Endothelial cell of umbilical vein (primary cell): Measurements from ENCODE around the gene DET1. TPM values are rescaled to one million over a fixed set of nuclear protein-coding genes. Genes with fewer than 3 reads are reported as not detected.
"Not testable (repeated sequence)": the region's sequence is repeated elsewhere in the genome, so short reads cannot be mapped to it uniquely, and the experiment has no call there.

Source experiments
- BruUV-seq: library from RNA; stranded (reverse); fragments of 400-500 nt; replicated peaks from 2 replicates; lab custom pipeline; 2021; lab: Mats Ljungman, UMichigan
- CTCF ChIA-PET: fragments of 300-600, 350-600 bp; sonication (Branson Sonifier 250); formaldehyde crosslinking; loops from one replicate; lab custom pipeline; 2021; ENCODE audit warnings: antibody characterized with exemption, inconsistent platforms; lab: Charles Lee
- POLR2A ChIA-PET: fragments of 300-600, 350-600 bp; sonication (Branson Sonifier 250); formaldehyde crosslinking; loops from one replicate; lab custom pipeline; 2021; ENCODE audit warnings: antibody characterized with exemption, inconsistent platforms; lab: Charles Lee
- DNase-seq: peaks from one replicate; pipeline ENCODE4 v3.0.0-alpha.2; 2011; ENCODE audit warnings: low read depth, low spot score
- FAIRE-seq: peaks from 2 replicates; lab custom pipeline; 2011; peaks lifted over from hg19 to GRCh38; lab: Jason Lieb, UNC
- H2AFZ ChIP-seq: 2 replicates; pipeline ENCODE4 v1.6.0; 2012; ENCODE audit warnings: low read depth, low read length, control low read depth, inconsistent platforms
- H3K27ac ChIP-seq: 2 replicates; pipeline ENCODE4 v1.5.1; 2011; ENCODE audit warnings: low read depth, mild to moderate bottlenecking, control low read depth, low read length, moderate library complexity; ENCODE audit not compliant: insufficient read depth
- H3K27me3 ChIP-seq, 2 experiments: 2 replicates each; pipeline versions ENCODE4 v1.6.0 to v1.6.1; 2011; ENCODE audit warnings: low read length in 2 of 2, mixed read lengths in 1 of 2; ENCODE audit not compliant: control insufficient read depth in 2 of 2, insufficient read depth in 2 of 2
- H3K36me3 ChIP-seq, 2 experiments: 2 replicates in 1 of 2; 3 replicates in 1 of 2; pipeline ENCODE4 v1.5.1; 2011; ENCODE audit warnings: low read length in 2 of 2, mild to moderate bottlenecking in 1 of 2, moderate library complexity in 1 of 2; ENCODE audit not compliant: control insufficient read depth in 2 of 2, insufficient read depth in 2 of 2; ENCODE audit errors: extremely low read depth in 1 of 2
- H3K4me1 ChIP-seq: 3 replicates; pipeline ENCODE4 v1.5.1; 2011; ENCODE audit warnings: mild to moderate bottlenecking, low read length; ENCODE audit not compliant: control insufficient read depth, insufficient read depth; ENCODE audit errors: extremely low read depth
- H3K4me2 ChIP-seq: 2 replicates; pipeline ENCODE4 v1.6.1; 2011; ENCODE audit warnings: low read length, control low read depth, mixed read lengths; ENCODE audit not compliant: insufficient read depth
- H3K4me3 ChIP-seq, 3 experiments: fragments of 200-600 bp in 1 of 3; sonication (generic), shearing (Covaris generic) in 1 of 3; replicated peaks in 1 of 3; 2 replicates each; pipeline ENCODE4 v1.5.1; 2011 to 2016; ENCODE audit warnings: control low read depth in 3 of 3, low read length in 3 of 3, mild to moderate bottlenecking in 2 of 3, inconsistent platforms in 1 of 3, low read depth in 1 of 3, moderate library complexity in 1 of 3; ENCODE audit not compliant: insufficient read depth in 1 of 3
- H3K79me2 ChIP-seq: 2 replicates; pipeline ENCODE4 v1.6.0; 2012; ENCODE audit warnings: low read length, inconsistent platforms; ENCODE audit not compliant: control insufficient read depth, insufficient read depth
- H3K9ac ChIP-seq: replicated peaks from 2 replicates; pipeline ENCODE3; 2011; ENCODE audit warnings: low read length, control low read depth; ENCODE audit not compliant: insufficient read depth; ENCODE audit errors: extremely low read depth
- H3K9me1 ChIP-seq: replicated peaks from 3 replicates; pipeline ENCODE4 v1.6.0; 2011; ENCODE audit warnings: mild to moderate bottlenecking, low read length; ENCODE audit not compliant: control insufficient read depth, insufficient read depth; ENCODE audit errors: extremely low read depth
- H3K9me3 ChIP-seq: replicated peaks from 2 replicates; pipeline ENCODE4 v1.5.1; 2012; ENCODE audit warnings: low read length, inconsistent platforms; ENCODE audit not compliant: control insufficient read depth, insufficient read depth
- H4K20me1 ChIP-seq: replicated peaks from 2 replicates; pipeline ENCODE3; 2011; ENCODE audit warnings: mild to moderate bottlenecking, low read length; ENCODE audit not compliant: control insufficient read depth, insufficient read depth; ENCODE audit errors: extremely low read depth
- EZH2 ChIP-seq: IDR thresholded peaks from 2 replicates; pipeline ENCODE4 v1.6.1; 2012; ENCODE audit warnings: borderline replicate concordance, low read depth, mild to moderate bottlenecking, moderate library complexity, low read length, inconsistent platforms; ENCODE audit not compliant: severe bottlenecking
- FOS ChIP-seq: IDR thresholded peaks from 2 replicates; pipeline ENCODE4 v1.6.1; 2011; ENCODE audit warnings: mild to moderate bottlenecking, low read length, moderate library complexity, borderline replicate concordance; ENCODE audit not compliant: insufficient read depth
- GATA2 ChIP-seq: IDR thresholded peaks from 2 replicates; pipeline ENCODE4 v1.7.0; 2011; ENCODE audit warnings: low read depth, mild to moderate bottlenecking, moderate library complexity, mixed read lengths, low read length; ENCODE audit not compliant: insufficient read length, insufficient read depth
- JUN ChIP-seq: IDR thresholded peaks from 2 replicates; pipeline ENCODE4 v1.6.1; 2011; ENCODE audit warnings: borderline replicate concordance, low read depth; ENCODE audit not compliant: insufficient read length, insufficient read depth
- MYC ChIP-seq: IDR thresholded peaks from one replicate; pipeline ENCODE4 v1.6.1; 2011; ENCODE audit warnings: mild to moderate bottlenecking, low read depth, low read length
- POLR2A ChIP-seq: IDR thresholded peaks from 2 replicates; pipeline ENCODE4 v1.6.1; 2012; ENCODE audit warnings: low read depth, mild to moderate bottlenecking, control low read depth, low read length
- POLR2AphosphoS5 ChIP-seq: IDR thresholded peaks from 2 replicates; pipeline ENCODE4 v1.6.1; 2012; ENCODE audit warnings: low read depth, mild to moderate bottlenecking, control low read depth, low read length, moderate library complexity; ENCODE audit not compliant: insufficient read depth
- dilution Hi-C: fragments of 300-500 bp; cut with MboI; formaldehyde crosslinking; loops from one replicate; pipeline ENCODE4 v1.15.0; 2019; ENCODE audit warnings: low sequenced_read_pairs; ENCODE audit not compliant: extremely low pct_ligation_motif_present
- intact Hi-C: fragments of 100-400 bp; cut with micrococcal nuclease; formaldehyde crosslinking; loops from one replicate; pipeline ENCODE4 v1.10.0; 2022
- polyA plus RNA-seq, 4 experiments: library from polyadenylated mRNA; depleted of rRNA in 3 of 4; stranded (reverse) in 3 of 4; unstranded in 1 of 4; fragments of >200 nt; gene quantifications; 2 replicates each; pipeline versions ENCODE4 v1.2.1 to v1.2.3, GENCODE V29; 2011 to 2012; ENCODE audit warnings: missing spikeins in 1 of 4
- total RNA-seq: library from RNA; stranded (reverse); gene quantifications from 2 replicates; pipeline ENCODE4 v1.2.3, GENCODE V29; 2021
- TF ChIP-seq, protein P1 (sequence below), 2 donors: IDR thresholded peaks; 1 replicate in 1 of 2; 2 replicates in 1 of 2; pipeline ENCODE4 v1.5.1; 2011; ENCODE audit warnings: low read length in 2 of 2, mild to moderate bottlenecking in 2 of 2, moderate library complexity in 2 of 2, control low read depth in 1 of 2, inconsistent platforms in 1 of 2, low read depth in 1 of 2; ENCODE audit not compliant: insufficient read depth in 1 of 2; ENCODE audit errors: extremely low read depth in 1 of 2
- TF ChIP-seq, protein P2 (sequence below): IDR thresholded peaks from 2 replicates; pipeline ENCODE4 v1.6.1; 2011; ENCODE audit not compliant: insufficient read depth, insufficient read length

The DET1 gene
- total and polyA plus RNA-seq, 2 donors (not counting 3 experiments of a cell fraction or from before 2014, with no cell fraction given), result 5.2 to 5.6 TPM

DNA sequence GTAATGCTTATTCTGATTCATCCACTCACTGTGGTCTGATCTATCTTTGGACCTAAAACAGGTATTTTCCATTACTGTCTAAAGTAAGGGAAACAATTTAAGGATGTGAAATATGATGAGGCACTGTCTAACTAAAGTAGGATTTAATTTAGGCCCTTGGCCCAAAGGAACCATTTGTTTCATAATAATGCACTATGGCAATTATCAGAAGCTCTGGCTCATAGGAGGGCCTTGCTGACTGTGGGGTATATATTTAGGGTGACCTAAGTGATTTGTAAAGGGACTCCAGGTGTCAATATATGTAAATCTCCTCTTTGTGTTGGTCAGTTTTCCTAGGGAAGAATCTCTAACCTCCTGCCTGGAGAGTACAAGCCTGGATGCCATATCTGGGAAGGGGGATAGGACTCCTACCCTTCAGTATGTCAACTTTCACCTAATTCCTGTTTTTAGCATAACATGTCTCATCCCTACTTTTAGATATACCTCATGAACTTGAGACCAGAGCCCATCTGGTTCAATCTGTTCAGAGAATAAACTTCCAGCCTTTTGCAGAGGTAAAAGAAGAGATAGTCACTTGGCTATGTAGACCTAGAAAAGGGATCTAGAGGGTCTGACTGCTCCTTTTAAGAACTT is 20.1 kb downstream of the DET1 start:
- no peak overlapping the region for H3K4me2 ChIP-seq
- H3K9ac ChIP-seq, result no peak overlapping the region
- H3K27me3 ChIP-seq, result no peaks in the 10 kb centered on the region
- BruUV-seq, result no TSS peak
- H3K9me3 ChIP-seq, result no peaks in the 10 kb centered on the region
- no peak for DNase-seq
- H3K4me3 ChIP-seq, result no peak overlapping the region
- no peaks in the 10 kb centered on the region for H3K79me2 ChIP-seq
- H3K9me1 ChIP-seq, result no peaks in the 10 kb centered on the region
- no peaks in the 10 kb centered on the region for H4K20me1 ChIP-seq
- peaks cover 0 to 2% of the 10 kb centered on the region in 2 experiments for H3K36me3 ChIP-seq
- dilution Hi-C loops, result no loop called here
- no peaks in the 10 kb centered on the region for H3K4me1 ChIP-seq
- FAIRE-seq, result no peak
- H2AFZ ChIP-seq, result no peak overlapping the region
- ChIA-PET POLR2A (no interaction called here), CTCF (no interaction called here)
- H3K27ac ChIP-seq, result no peak overlapping the region
- intact Hi-C loops, result no loop called here
- TF ChIP-seq FOS (no peak), MYC (no peak), JUN (no peak)

DNA sequence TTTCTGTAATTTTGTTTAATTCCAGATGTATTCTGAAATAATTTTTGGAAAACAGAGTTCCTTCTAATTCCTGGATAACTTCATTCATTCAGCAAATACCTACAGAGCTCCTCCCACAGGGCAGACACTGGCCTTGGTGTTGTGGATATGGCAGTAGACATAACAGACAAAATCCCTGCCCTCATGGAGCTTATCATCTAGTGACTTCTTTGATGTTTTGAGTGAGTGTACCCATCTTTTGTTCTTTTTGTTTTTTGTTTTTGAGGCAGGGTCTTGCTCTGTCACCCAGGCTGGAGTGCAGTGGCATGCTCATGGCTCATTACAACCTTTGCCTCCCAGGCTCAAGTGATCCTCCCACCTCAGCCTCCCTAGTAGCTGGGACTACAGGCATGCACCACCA is 21.1 kb downstream of the DET1 start:
- no peaks in the 10 kb centered on the region for H3K9me3 ChIP-seq
- intact Hi-C loops (no loop called here), dilution Hi-C loops (no loop called here)
- H3K4me2 ChIP-seq, result no peak overlapping the region
- FAIRE-seq, result no peak
- H3K27me3 ChIP-seq, result no peaks in the 10 kb centered on the region
- ChIA-PET POLR2A (no interaction called here), CTCF (no interaction called here)
- no peak overlapping the region for H3K9ac ChIP-seq
- H2AFZ ChIP-seq, result no peak overlapping the region
- no peak overlapping the region for H3K27ac ChIP-seq
- BruUV-seq, result no TSS peak
- no peaks in the 10 kb centered on the region for H4K20me1 ChIP-seq
- no peaks in the 10 kb centered on the region for H3K9me1 ChIP-seq
- H3K4me3 ChIP-seq, result no peak overlapping the region
- no peak for TF ChIP-seq POLR2AphosphoS5
- TF ChIP-seq, protein P1, sequence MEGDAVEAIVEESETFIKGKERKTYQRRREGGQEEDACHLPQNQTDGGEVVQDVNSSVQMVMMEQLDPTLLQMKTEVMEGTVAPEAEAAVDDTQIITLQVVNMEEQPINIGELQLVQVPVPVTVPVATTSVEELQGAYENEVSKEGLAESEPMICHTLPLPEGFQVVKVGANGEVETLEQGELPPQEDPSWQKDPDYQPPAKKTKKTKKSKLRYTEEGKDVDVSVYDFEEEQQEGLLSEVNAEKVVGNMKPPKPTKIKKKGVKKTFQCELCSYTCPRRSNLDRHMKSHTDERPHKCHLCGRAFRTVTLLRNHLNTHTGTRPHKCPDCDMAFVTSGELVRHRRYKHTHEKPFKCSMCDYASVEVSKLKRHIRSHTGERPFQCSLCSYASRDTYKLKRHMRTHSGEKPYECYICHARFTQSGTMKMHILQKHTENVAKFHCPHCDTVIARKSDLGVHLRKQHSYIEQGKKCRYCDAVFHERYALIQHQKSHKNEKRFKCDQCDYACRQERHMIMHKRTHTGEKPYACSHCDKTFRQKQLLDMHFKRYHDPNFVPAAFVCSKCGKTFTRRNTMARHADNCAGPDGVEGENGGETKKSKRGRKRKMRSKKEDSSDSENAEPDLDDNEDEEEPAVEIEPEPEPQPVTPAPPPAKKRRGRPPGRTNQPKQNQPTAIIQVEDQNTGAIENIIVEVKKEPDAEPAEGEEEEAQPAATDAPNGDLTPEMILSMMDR (IDR thresholded peaks at IDR 0.05; ENCODE audit: extremely low read depth in 1 of 2, insufficient read depth in 1 of 2, low read depth in 1 of 2, low read length in 2 of 2), result no peak
- no peak for TF ChIP-seq FOS
- TF ChIP-seq MYC, result no peak
- no peak for TF ChIP-seq POLR2A
- TF ChIP-seq GATA2, result no peak
- TF ChIP-seq EZH2, result no peak
- TF ChIP-seq, protein P2, sequence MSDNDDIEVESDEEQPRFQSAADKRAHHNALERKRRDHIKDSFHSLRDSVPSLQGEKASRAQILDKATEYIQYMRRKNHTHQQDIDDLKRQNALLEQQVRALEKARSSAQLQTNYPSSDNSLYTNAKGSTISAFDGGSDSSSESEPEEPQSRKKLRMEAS, result no peak
- TF ChIP-seq JUN, result no peak
- peaks cover 0 to 2% of the 10 kb centered on the region in 2 experiments for H3K36me3 ChIP-seq
- H3K4me1 ChIP-seq, result no peaks in the 10 kb centered on the region
- DNase-seq, result no peak
- no peaks in the 10 kb centered on the region for H3K79me2 ChIP-seq

DNA sequence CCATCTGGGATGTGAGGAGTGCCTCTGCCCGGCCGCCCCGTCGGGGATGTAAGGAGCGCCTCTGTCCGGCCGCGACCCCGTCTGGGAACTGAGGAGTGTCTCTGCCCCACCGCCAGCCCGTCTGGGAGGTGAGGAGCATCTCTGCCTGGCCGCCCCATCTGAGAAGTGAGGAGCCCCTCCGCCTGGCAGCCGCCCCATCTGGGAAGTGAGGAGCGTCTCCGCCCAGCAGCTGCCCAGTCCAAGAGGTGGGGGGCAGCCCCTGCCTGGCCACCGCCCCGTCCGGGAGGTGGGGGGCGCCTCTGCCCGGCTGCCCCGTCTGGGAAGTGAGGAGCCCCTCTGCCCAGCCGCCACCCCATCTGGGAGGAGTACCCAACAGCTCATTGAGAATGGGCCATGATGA is 22.4 kb downstream of the DET1 start:
- dilution Hi-C loops, FAIRE-seq: not testable (repeated sequence)

More for the DNA sequence above, 22.4 kb downstream of the DET1 start:
- H3K27me3 ChIP-seq, H4K20me1 ChIP-seq, H3K27ac ChIP-seq, H3K4me3 ChIP-seq, H3K9ac ChIP-seq, H3K9me1 ChIP-seq, H3K79me2 ChIP-seq, H3K4me2 ChIP-seq, H2AFZ ChIP-seq, intact Hi-C loops, H3K36me3 ChIP-seq, POLR2A ChIA-PET, H3K9me3 ChIP-seq, DNase-seq, CTCF ChIA-PET, H3K4me1 ChIP-seq, BruUV-seq: not testable (repeated sequence)
